HepG2 (cell line): Measurements from ENCODE around the gene PEX11A. TPM values are rescaled to one million over a fixed set of nuclear protein-coding genes. Genes with fewer than 3 reads are reported as not detected.

Source experiments
- AKAP8 ChIP-seq: sonication (generic); formaldehyde crosslinking; IDR thresholded peaks from 2 replicates; pipeline ENCODE4 v1.5.1; 2020; ENCODE audit warnings: mild to moderate bottlenecking, missing genetic modification reagents
- BRCA1 ChIP-seq: sonication (generic); formaldehyde crosslinking; IDR thresholded peaks from 2 replicates; pipeline ENCODE4 v1.4.0; 2020; ENCODE audit warnings: missing genetic modification reagents
- JUN ChIP-seq: sonication (generic); formaldehyde crosslinking; IDR thresholded peaks from 2 replicates; pipeline ENCODE4 v1.4.0; 2020; ENCODE audit warnings: mild to moderate bottlenecking, missing genetic modification reagents
- KLF12 ChIP-seq: sonication (generic); formaldehyde crosslinking; IDR thresholded peaks from 2 replicates; pipeline ENCODE4 v1.4.0; 2020; ENCODE audit warnings: missing genetic modification reagents, borderline replicate concordance
- MATR3 ChIP-seq: sonication (generic); formaldehyde crosslinking; IDR thresholded peaks from 2 replicates; pipeline ENCODE4 v1.4.0; 2020; ENCODE audit warnings: missing genetic modification reagents
- MEIS1 ChIP-seq: sonication (generic); formaldehyde crosslinking; IDR thresholded peaks from 2 replicates; pipeline ENCODE4 v1.9.0; 2021; ENCODE audit warnings: mild to moderate bottlenecking, missing genetic modification reagents, moderate library complexity, borderline replicate concordance
- NFYB ChIP-seq: sonication (generic); formaldehyde crosslinking; IDR thresholded peaks from 2 replicates; pipeline ENCODE4 v1.4.0; 2020; ENCODE audit warnings: missing genetic modification reagents
- ONECUT2 ChIP-seq: sonication (generic); formaldehyde crosslinking; IDR thresholded peaks from 2 replicates; pipeline ENCODE4 v1.4.0; 2020; ENCODE audit warnings: missing genetic modification reagents
- PCBP1 ChIP-seq: fragments of 200-400 bp; formaldehyde crosslinking; IDR thresholded peaks from 2 replicates; pipeline ENCODE4 v1.6.1; 2017; ENCODE audit warnings: mild to moderate bottlenecking, low read depth, low read length, borderline replicate concordance
- POLR2G ChIP-seq: fragments of 200-400 bp; formaldehyde crosslinking; IDR thresholded peaks from 2 replicates; pipeline ENCODE4 v1.6.1; 2018; ENCODE audit warnings: mild to moderate bottlenecking, low read depth, low read length, moderate library complexity
- THAP11 ChIP-seq: IDR thresholded peaks from 2 replicates; pipeline ENCODE4 v1.6.1; 2016; ENCODE audit warnings: missing biosample characterization, missing genetic modification reagents
- TRIM24 ChIP-seq: sonication (generic); formaldehyde crosslinking; IDR thresholded peaks from 2 replicates; pipeline ENCODE4 v1.8.0; 2022; ENCODE audit warnings: mild to moderate bottlenecking, missing genetic modification reagents
- ZBTB21 ChIP-seq: sonication (generic); formaldehyde crosslinking; IDR thresholded peaks from 2 replicates; pipeline ENCODE4 v1.4.0; 2020; ENCODE audit warnings: missing genetic modification reagents
- ZNF24 ChIP-seq: fragments of 450-650 bp; IDR thresholded peaks from 2 replicates; pipeline ENCODE4 v1.6.1; 2017; ENCODE audit warnings: antibody characterized with exemption, mild to moderate bottlenecking
- ZNF256 ChIP-seq: sonication (generic); formaldehyde crosslinking; conservative IDR thresholded peaks from 2 replicates; pipeline ENCODE4 v1.4.0; 2020; ENCODE audit warnings: missing genetic modification reagents
- ZNF33A ChIP-seq: sonication (generic); formaldehyde crosslinking; IDR thresholded peaks from 2 replicates; pipeline ENCODE4 v1.5.1; 2020; ENCODE audit warnings: missing genetic modification reagents, mild to moderate bottlenecking, moderate library complexity, borderline replicate concordance
- ZNF33B ChIP-seq: sonication (generic); formaldehyde crosslinking; IDR thresholded peaks from 2 replicates; pipeline ENCODE4 v1.5.1; 2020; ENCODE audit warnings: mild to moderate bottlenecking, missing genetic modification reagents
- ZNF567 ChIP-seq: sonication (generic); formaldehyde crosslinking; IDR thresholded peaks from 2 replicates; pipeline ENCODE4 v1.8.1; 2023; ENCODE audit warnings: mild to moderate bottlenecking, missing genetic modification reagents, borderline replicate concordance
- ZNF7 ChIP-seq: IDR thresholded peaks from 2 replicates; pipeline ENCODE4 v1.6.1; 2016; ENCODE audit warnings: missing biosample characterization, missing genetic modification reagents
- polyA plus RNA-seq, 8 experiments: library from polyadenylated mRNA; depleted of rRNA in 3 of 8; stranded (reverse) in 7 of 8; unstranded in 1 of 8; fragments of >200 nt; fragmentation: Illumina TruSeq in 4 of 8; extraction: Trizol in 4 of 8; gene quantifications; 2 replicates each; pipeline versions ENCODE4 v1.2.1 to v1.2.3, GENCODE V29; 2011 to 2016; ENCODE audit warnings: low read depth in 4 of 8, missing spikeins in 1 of 8, mixed read lengths in 1 of 8; ENCODE audit not compliant: insufficient read depth in 1 of 8
- total RNA-seq, 5 experiments: library from RNA; depleted of rRNA; stranded (reverse); fragments of >200 nt; fragmentation: Illumina TruSeq; extraction: Trizol; gene quantifications; 2 replicates each; pipeline ENCODE4 v1.2.3, GENCODE V29; 2016; ENCODE audit warnings: low read depth in 1 of 5
- TF ChIP-seq, protein P1 (sequence below): sonication (generic); formaldehyde crosslinking; IDR thresholded peaks from 2 replicates; pipeline ENCODE4 v1.5.0; 2020; ENCODE audit warnings: mild to moderate bottlenecking, missing genetic modification reagents
- TF ChIP-seq, protein P2 (sequence below): sonication (generic); IDR thresholded peaks from 2 replicates; pipeline ENCODE4 v1.6.1; 2016; ENCODE audit warnings: low read depth, borderline replicate concordance
- TF ChIP-seq, protein P3 (sequence below): IDR thresholded peaks from 2 replicates; pipeline ENCODE4 v1.6.1; 2012; ENCODE audit warnings: inconsistent platforms
- TF ChIP-seq, protein P4 (sequence below), 2 experiments: IDR thresholded peaks; 2 replicates each; pipeline ENCODE4 v1.6.1; 2011 to 2012; ENCODE audit warnings: low read length in 2 of 2, borderline replicate concordance in 1 of 2, low read depth in 1 of 2, mild to moderate bottlenecking in 1 of 2, moderate library complexity in 1 of 2

Gene PEX11A
- total and polyA plus RNA-seq, 2 of the 13 experiments (the other 11 are each of a cell fraction or from before 2014, with no cell fraction given) = 9.9 to 15.1 TPM

DNA sequence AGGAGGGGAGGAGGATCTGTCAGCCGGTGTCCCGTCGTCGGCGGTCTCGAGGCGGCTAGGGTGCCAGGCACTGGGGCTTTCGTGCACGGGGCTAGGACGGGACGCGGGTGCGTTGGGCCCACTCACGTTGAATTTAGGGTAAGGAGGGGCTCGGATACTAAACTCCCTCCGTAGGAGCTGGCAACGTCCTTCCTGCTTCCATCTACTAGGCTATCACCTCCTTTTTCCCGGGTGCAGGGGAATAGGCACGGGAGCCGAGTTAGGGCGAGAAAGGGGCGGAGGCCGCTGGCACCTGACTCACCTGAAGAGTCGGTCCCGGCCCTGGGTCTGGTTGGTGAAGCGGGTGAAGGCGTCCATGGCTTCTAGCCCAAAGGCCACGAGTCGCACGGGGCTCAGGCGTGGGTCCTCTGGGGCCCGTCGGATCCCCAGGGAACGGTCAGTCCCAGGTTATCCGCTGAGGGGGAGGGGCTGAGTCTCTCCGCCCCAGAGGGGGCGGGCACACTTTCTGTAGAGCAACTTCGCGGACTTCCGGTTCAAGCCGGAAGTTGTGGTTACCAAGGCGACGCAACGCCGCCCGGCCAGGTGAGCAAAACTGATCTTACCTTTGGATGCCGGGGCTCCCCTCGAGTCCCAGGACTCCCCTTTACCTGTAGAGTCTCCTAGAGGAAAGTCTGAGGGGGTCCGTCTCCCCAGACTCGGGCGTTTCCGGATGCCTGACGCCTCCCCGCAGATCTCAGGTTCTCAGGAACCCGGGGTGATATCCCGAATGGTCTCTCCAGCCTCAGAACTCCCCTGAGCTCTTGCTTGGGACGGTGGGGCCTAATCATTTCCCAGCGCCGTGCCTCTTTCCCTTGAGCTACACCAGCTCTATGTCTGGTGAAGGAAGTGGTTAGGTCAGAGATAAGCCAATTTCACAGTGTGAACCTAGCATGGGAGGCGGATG, at the start of gene PEX11A, which contains the start of gene WDR93 (continued):
- TF ChIP-seq, protein P1, sequence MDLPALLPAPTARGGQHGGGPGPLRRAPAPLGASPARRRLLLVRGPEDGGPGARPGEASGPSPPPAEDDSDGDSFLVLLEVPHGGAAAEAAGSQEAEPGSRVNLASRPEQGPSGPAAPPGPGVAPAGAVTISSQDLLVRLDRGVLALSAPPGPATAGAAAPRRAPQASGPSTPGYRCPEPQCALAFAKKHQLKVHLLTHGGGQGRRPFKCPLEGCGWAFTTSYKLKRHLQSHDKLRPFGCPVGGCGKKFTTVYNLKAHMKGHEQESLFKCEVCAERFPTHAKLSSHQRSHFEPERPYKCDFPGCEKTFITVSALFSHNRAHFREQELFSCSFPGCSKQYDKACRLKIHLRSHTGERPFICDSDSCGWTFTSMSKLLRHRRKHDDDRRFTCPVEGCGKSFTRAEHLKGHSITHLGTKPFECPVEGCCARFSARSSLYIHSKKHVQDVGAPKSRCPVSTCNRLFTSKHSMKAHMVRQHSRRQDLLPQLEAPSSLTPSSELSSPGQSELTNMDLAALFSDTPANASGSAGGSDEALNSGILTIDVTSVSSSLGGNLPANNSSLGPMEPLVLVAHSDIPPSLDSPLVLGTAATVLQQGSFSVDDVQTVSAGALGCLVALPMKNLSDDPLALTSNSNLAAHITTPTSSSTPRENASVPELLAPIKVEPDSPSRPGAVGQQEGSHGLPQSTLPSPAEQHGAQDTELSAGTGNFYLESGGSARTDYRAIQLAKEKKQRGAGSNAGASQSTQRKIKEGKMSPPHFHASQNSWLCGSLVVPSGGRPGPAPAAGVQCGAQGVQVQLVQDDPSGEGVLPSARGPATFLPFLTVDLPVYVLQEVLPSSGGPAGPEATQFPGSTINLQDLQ (CRISPR knock-in tag) = no peak
- TF ChIP-seq ZNF7 (CRISPR knock-in tag) (no peak), ZNF567 (no peak), THAP11 (CRISPR knock-in tag) (peak; percentile 60; the same call in 1 of the 2 replicates), JUN (CRISPR knock-in tag) (no peak), ZNF33B (CRISPR knock-in tag) (peak; percentile 44; the same call in 1 of the 2 replicates), ZNF24 (no peak), AKAP8 (CRISPR knock-in tag) (no peak), ZBTB21 (CRISPR knock-in tag) (no peak), ONECUT2 (no peak), TRIM24 (CRISPR knock-in tag) (no peak), ZNF256 (no peak), NFYB (CRISPR knock-in tag) (0 out of 2 replicates have a peak, but pooled peaks have one; percentile 5), KLF12 (CRISPR knock-in tag) (no peak), POLR2G (peak; percentile 80), MATR3 (CRISPR knock-in tag) (no peak), BRCA1 (CRISPR knock-in tag) (no peak; the same call in 1 of the 2 replicates), ZNF33A (CRISPR knock-in tag) (no peak), MEIS1 (CRISPR knock-in tag) (peak; percentile 65; the same call in 1 of the 2 replicates), PCBP1 (no peak)
- TF ChIP-seq, protein P2, sequence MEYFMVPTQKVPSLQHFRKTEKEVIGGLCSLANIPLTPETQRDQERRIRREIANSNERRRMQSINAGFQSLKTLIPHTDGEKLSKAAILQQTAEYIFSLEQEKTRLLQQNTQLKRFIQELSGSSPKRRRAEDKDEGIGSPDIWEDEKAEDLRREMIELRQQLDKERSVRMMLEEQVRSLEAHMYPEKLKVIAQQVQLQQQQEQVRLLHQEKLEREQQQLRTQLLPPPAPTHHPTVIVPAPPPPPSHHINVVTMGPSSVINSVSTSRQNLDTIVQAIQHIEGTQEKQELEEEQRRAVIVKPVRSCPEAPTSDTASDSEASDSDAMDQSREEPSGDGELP = peak; percentile 77; the same call in 1 of the 2 replicates
- TF ChIP-seq, protein P3, sequence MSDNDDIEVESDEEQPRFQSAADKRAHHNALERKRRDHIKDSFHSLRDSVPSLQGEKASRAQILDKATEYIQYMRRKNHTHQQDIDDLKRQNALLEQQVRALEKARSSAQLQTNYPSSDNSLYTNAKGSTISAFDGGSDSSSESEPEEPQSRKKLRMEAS = peak; percentile 53; the same call in 1 of the 2 replicates
- TF ChIP-seq, protein P4, sequence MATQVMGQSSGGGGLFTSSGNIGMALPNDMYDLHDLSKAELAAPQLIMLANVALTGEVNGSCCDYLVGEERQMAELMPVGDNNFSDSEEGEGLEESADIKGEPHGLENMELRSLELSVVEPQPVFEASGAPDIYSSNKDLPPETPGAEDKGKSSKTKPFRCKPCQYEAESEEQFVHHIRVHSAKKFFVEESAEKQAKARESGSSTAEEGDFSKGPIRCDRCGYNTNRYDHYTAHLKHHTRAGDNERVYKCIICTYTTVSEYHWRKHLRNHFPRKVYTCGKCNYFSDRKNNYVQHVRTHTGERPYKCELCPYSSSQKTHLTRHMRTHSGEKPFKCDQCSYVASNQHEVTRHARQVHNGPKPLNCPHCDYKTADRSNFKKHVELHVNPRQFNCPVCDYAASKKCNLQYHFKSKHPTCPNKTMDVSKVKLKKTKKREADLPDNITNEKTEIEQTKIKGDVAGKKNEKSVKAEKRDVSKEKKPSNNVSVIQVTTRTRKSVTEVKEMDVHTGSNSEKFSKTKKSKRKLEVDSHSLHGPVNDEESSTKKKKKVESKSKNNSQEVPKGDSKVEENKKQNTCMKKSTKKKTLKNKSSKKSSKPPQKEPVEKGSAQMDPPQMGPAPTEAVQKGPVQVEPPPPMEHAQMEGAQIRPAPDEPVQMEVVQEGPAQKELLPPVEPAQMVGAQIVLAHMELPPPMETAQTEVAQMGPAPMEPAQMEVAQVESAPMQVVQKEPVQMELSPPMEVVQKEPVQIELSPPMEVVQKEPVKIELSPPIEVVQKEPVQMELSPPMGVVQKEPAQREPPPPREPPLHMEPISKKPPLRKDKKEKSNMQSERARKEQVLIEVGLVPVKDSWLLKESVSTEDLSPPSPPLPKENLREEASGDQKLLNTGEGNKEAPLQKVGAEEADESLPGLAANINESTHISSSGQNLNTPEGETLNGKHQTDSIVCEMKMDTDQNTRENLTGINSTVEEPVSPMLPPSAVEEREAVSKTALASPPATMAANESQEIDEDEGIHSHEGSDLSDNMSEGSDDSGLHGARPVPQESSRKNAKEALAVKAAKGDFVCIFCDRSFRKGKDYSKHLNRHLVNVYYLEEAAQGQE (IDR thresholded peaks at IDR 0.05; ENCODE audit: borderline replicate concordance in 1 of 2, low read depth in 1 of 2, low read length in 2 of 2) = no peak
